IMR-90 (cell line): ENCODE measurements around the gene ESRRB. TPM values are rescaled to one million over a fixed set of nuclear protein-coding genes. Genes with fewer than 3 reads are reported as not detected.

Experiments used
- ATAC-seq: fragments of 200-7000 bp; cut with Tn5 transposase; 2 replicates; pipeline ENCODE4 v1.9.1; 2020; ENCODE audit warnings: low read depth, mild to moderate bottlenecking, moderate library complexity
- BruUV-seq: library from RNA; stranded (reverse); fragments of 400-500 nt; replicated peaks from 2 replicates; lab custom pipeline; 2021; lab: Mats Ljungman, UMichigan
- CTCF ChIA-PET: fragments of 300-600 bp; formaldehyde crosslinking; extraction: SDS; loops from one replicate; lab custom pipeline; 2021; ENCODE audit warnings: antibody characterized with exemption; lab: Yijun Ruan, JAX
- POLR2A ChIA-PET: fragments of 300-600 bp; sonication (Branson Sonifier 250); formaldehyde crosslinking; loops from one replicate; lab custom pipeline; 2022; ENCODE audit warnings: antibody characterized with exemption; ENCODE audit not compliant: unreplicated experiment; lab: Charles Lee
- DNase-seq: peaks from one replicate; pipeline ENCODE4 v3.0.0; 2013
- H2AFZ ChIP-seq: replicated peaks from 2 replicates; pipeline ENCODE3; 2013; ENCODE audit warnings: low read length, mild to moderate bottlenecking; ENCODE audit not compliant: poor library complexity
- H2AK5ac ChIP-seq: 2 replicates; pipeline ENCODE4 v1.6.1; 2013; ENCODE audit warnings: low read depth, low read length, inconsistent platforms
- H2AK9ac ChIP-seq: replicated peaks from 2 replicates; pipeline ENCODE3; 2013; ENCODE audit warnings: mild to moderate bottlenecking, low read depth, low read length, moderate library complexity; ENCODE audit not compliant: poor library complexity
- H2BK120ac ChIP-seq: 2 replicates; pipeline ENCODE4 v1.6.1; 2013; ENCODE audit warnings: low read depth, low read length, inconsistent platforms
- H2BK15ac ChIP-seq: 3 replicates; pipeline ENCODE4 v1.6.1; 2013; ENCODE audit warnings: low read depth, low read length, inconsistent platforms
- H2BK20ac ChIP-seq: 2 replicates; pipeline ENCODE4 v1.6.1; 2013; ENCODE audit warnings: low read depth, mild to moderate bottlenecking, inconsistent platforms, low read length, moderate library complexity
- H2BK5ac ChIP-seq: 2 replicates; pipeline ENCODE4 v1.6.1; 2013; ENCODE audit warnings: mild to moderate bottlenecking, low read depth, low read length, inconsistent platforms; ENCODE audit not compliant: poor library complexity, severe bottlenecking
- H3K14ac ChIP-seq: replicated peaks from 2 replicates; pipeline ENCODE4 v1.6.1; 2013; ENCODE audit warnings: low read depth, low read length, inconsistent platforms
- H3K18ac ChIP-seq: 2 replicates; pipeline ENCODE4 v1.6.1; 2013; ENCODE audit warnings: low read depth, low read length, control low read depth
- H3K23ac ChIP-seq: 2 replicates; pipeline ENCODE4 v1.6.1; 2013; ENCODE audit warnings: low read depth, low read length, inconsistent platforms
- H3K27ac ChIP-seq: 2 replicates; pipeline ENCODE4 v1.5.1; 2013; ENCODE audit warnings: mild to moderate bottlenecking, control low read depth, low read length; ENCODE audit not compliant: insufficient read depth
- H3K27me3 ChIP-seq: 2 replicates; pipeline ENCODE4 v1.6.1; 2013; ENCODE audit warnings: low read length; ENCODE audit not compliant: control insufficient read depth, insufficient read depth
- H3K36me3 ChIP-seq: 2 replicates; pipeline ENCODE4 v1.6.1; 2013; ENCODE audit warnings: low read length, mixed read lengths; ENCODE audit not compliant: control insufficient read depth, insufficient read depth
- H3K4ac ChIP-seq: 2 replicates; pipeline ENCODE4 v1.6.1; 2013; ENCODE audit warnings: low read depth, low read length, inconsistent platforms
- H3K4me1 ChIP-seq: 2 replicates; pipeline ENCODE4 v1.6.1; 2013; ENCODE audit warnings: low read length, mixed read lengths; ENCODE audit not compliant: control insufficient read depth, insufficient read depth
- H3K4me2 ChIP-seq: 2 replicates; pipeline ENCODE4 v1.6.1; 2013; ENCODE audit warnings: low read depth, mild to moderate bottlenecking, control low read depth, low read length, moderate library complexity
- H3K4me3 ChIP-seq: 2 replicates; pipeline ENCODE4 v1.5.1; 2013; ENCODE audit warnings: low read depth, mild to moderate bottlenecking, control low read depth, low read length, moderate library complexity; ENCODE audit not compliant: insufficient read depth
- H3K56ac ChIP-seq: 2 replicates; pipeline ENCODE4 v1.6.1; 2013; ENCODE audit warnings: low read length, inconsistent platforms; ENCODE audit not compliant: insufficient read depth; ENCODE audit errors: extremely low read depth
- H3K79me1 ChIP-seq, 2 experiments: 2 replicates each; pipeline ENCODE4 v1.6.1; 2013; ENCODE audit warnings: low read length in 2 of 2, inconsistent platforms in 1 of 2, low read depth in 1 of 2
- H3K9ac ChIP-seq: 2 replicates; pipeline ENCODE4 v1.6.1; 2013; ENCODE audit warnings: low read depth, low read length, control low read depth
- H3K9me1 ChIP-seq: 2 replicates; pipeline ENCODE4 v1.6.1; 2013; ENCODE audit warnings: low read length, inconsistent platforms; ENCODE audit not compliant: insufficient read depth
- H3K9me3 ChIP-seq: 2 replicates; pipeline ENCODE4 v1.6.1; 2013; ENCODE audit warnings: low read length; ENCODE audit not compliant: control insufficient read depth, insufficient read depth
- H4K20me1 ChIP-seq: 2 replicates; pipeline ENCODE4 v1.6.1; 2013; ENCODE audit warnings: low read length, inconsistent platforms; ENCODE audit not compliant: insufficient read depth
- H4K5ac ChIP-seq: 2 replicates; pipeline ENCODE4 v1.6.1; 2013; ENCODE audit warnings: mild to moderate bottlenecking, low read depth, low read length, control low read depth
- H4K8ac ChIP-seq, 2 experiments: 2 replicates each; pipeline ENCODE4 v1.6.1; 2013; ENCODE audit warnings: low read depth in 2 of 2, low read length in 2 of 2, control low read depth in 1 of 2, inconsistent platforms in 1 of 2
- H4K91ac ChIP-seq: 2 replicates; pipeline ENCODE4 v1.6.1; 2013; ENCODE audit warnings: low read depth, low read length, inconsistent platforms; ENCODE audit not compliant: insufficient read depth
- BHLHE40 ChIP-seq: fragments of 150-350 bp; IDR thresholded peaks from 2 replicates; pipeline ENCODE4 v1.6.1; 2016; ENCODE audit warnings: mild to moderate bottlenecking, low read depth, low read length
- CEBPB ChIP-seq: IDR thresholded peaks from 2 replicates; pipeline ENCODE4 v1.6.1; 2012; ENCODE audit warnings: low read depth, low read length, improper control_type of control experiment
- CHD1 ChIP-seq: IDR thresholded peaks from 2 replicates; pipeline ENCODE4 v1.6.1; 2012; ENCODE audit warnings: low read depth, low read length, improper control_type of control experiment
- CTCF ChIP-seq: conservative IDR thresholded peaks from 2 replicates; pipeline ENCODE4 v1.5.1; 2012; ENCODE audit warnings: mild to moderate bottlenecking, low read depth, low read length, improper control_type of control experiment
- ELK1 ChIP-seq: fragments of 150-350 bp; IDR thresholded peaks from 2 replicates; pipeline ENCODE4 v1.6.1; 2016; ENCODE audit warnings: low read depth, mild to moderate bottlenecking, low read length, moderate library complexity, borderline replicate concordance
- FOS ChIP-seq: fragments of 150-350 bp; IDR thresholded peaks from 2 replicates; pipeline ENCODE4 v1.6.1; 2016; ENCODE audit warnings: low read depth, low read length
- MAFK ChIP-seq: IDR thresholded peaks from 2 replicates; pipeline ENCODE4 v1.6.1; 2012; ENCODE audit warnings: low read depth, low read length, improper control_type of control experiment
- MAZ ChIP-seq: IDR thresholded peaks from 2 replicates; pipeline ENCODE4 v1.6.1; 2012; ENCODE audit warnings: low read depth, mild to moderate bottlenecking, low read length, improper control_type of control experiment, moderate library complexity, borderline replicate concordance
- MXI1 ChIP-seq: IDR thresholded peaks from 2 replicates; pipeline ENCODE4 v1.6.1; 2012; ENCODE audit warnings: low read depth, mild to moderate bottlenecking, low read length, moderate library complexity, borderline replicate concordance
- NFE2L2 ChIP-seq: fragments of 150-350 bp; IDR thresholded peaks from 2 replicates; pipeline ENCODE4 v1.6.1; 2016; ENCODE audit warnings: low read depth, mild to moderate bottlenecking, low read length
- POLR2A ChIP-seq: IDR thresholded peaks from 2 replicates; pipeline ENCODE4 v1.6.1; 2012; ENCODE audit warnings: mild to moderate bottlenecking, low read depth, low read length
- RAD21 ChIP-seq: IDR thresholded peaks from 2 replicates; pipeline ENCODE4 v1.6.1; 2012; ENCODE audit warnings: low read length, improper control_type of control experiment
- RCOR1 ChIP-seq: IDR thresholded peaks from 2 replicates; pipeline ENCODE4 v1.6.1; 2012; ENCODE audit warnings: mild to moderate bottlenecking, low read length, improper control_type of control experiment; ENCODE audit not compliant: insufficient replicate concordance
- RFX5 ChIP-seq: IDR thresholded peaks from 2 replicates; pipeline ENCODE4 v1.8.0; 2012; ENCODE audit warnings: low read depth, mild to moderate bottlenecking, low read length, moderate library complexity
- SMC3 ChIP-seq: fragments of 150-350 bp; IDR thresholded peaks from 2 replicates; pipeline ENCODE4 v1.6.1; 2016; ENCODE audit warnings: low read depth, mild to moderate bottlenecking, antibody characterized with exemption, low read length, moderate library complexity
- USF2 ChIP-seq: fragments of 150-350 bp; IDR thresholded peaks from 2 replicates; pipeline ENCODE4 v1.6.1; 2017; ENCODE audit warnings: mild to moderate bottlenecking, antibody characterized with exemption, low read length, low read depth
- WGBS, 2 experiments: methylation state at CpG; one replicate each; pipeline versions ENCODE4 v1.1.5 to v1.1.7; 2013; ENCODE audit warnings: missing lambda C conversion rate in 2 of 2; ENCODE audit not compliant: insufficient read length in 1 of 2; ENCODE audit errors: extremely low coverage in 2 of 2; 5-methylcytosine and 5-hydroxymethylcytosine counted together
- dilution Hi-C: fragments of 300-500 bp; cut with HindIII; formaldehyde crosslinking; loops from one replicate; pipeline ENCODE4 v1.14.3; 2018; ENCODE audit warnings: low sequenced_read_pairs; ENCODE audit not compliant: unreplicated experiment
- in situ Hi-C: fragments of 300-500 bp; cut with MboI; formaldehyde crosslinking; loops from 3 replicates; pipeline ENCODE4 v1.14.3; 2019; ENCODE audit warnings: low sequenced_read_pairs, inconsistent platforms, mixed read lengths
- intact Hi-C: fragments of 100-400 bp; cut with micrococcal nuclease; formaldehyde crosslinking; loops from 2 replicates; pipeline ENCODE4 v1.10.0; 2022
- polyA plus RNA-seq, 3 experiments: library from polyadenylated mRNA; depleted of rRNA; stranded (reverse); fragments of >200 nt; gene quantifications; 2 replicates each; pipeline ENCODE4 v1.2.3, GENCODE V29; 2012; ENCODE audit warnings: low replicate concordance in 1 of 3
- total RNA-seq: library from RNA; depleted of rRNA; stranded (reverse); fragments of >200 nt; gene quantifications from 2 replicates; pipeline ENCODE4 v1.2.3, GENCODE V29; 2012

ESRRB gene
- total and polyA plus RNA-seq, 2 of the 4 experiments (the other 2 are of a cell fraction), result not detected

GRCh38 chr14:76461886-76462285 lies 85.9 kb downstream of the ESRRB start:
- Histone ChIP-seq H4K5ac (no peak overlapping the region), H3K4me2 (no peak overlapping the region), H3K27me3 (peaks cover 2% of the 10 kb centered on the region; the same call in 1 of the 2 replicates), H3K9ac (no peak overlapping the region), H2BK120ac (no peak overlapping the region), H3K9me1 (no peaks in the 10 kb centered on the region), H2AFZ (no peak overlapping the region), H3K36me3 (no peaks in the 10 kb centered on the region), H3K56ac (no peak overlapping the region), H2BK5ac (no peak overlapping the region), H3K14ac (no peak overlapping the region), H2BK20ac (no peak overlapping the region), H3K27ac (no peak overlapping the region), H4K20me1 (no peaks in the 10 kb centered on the region), H4K91ac (no peak overlapping the region), H2BK15ac (no peak overlapping the region), H3K9me3 (no peaks in the 10 kb centered on the region), H3K4me1 (no peaks in the 10 kb centered on the region), H3K79me1 (no peaks in the 10 kb centered on the region), H2AK9ac (no peak overlapping the region), H3K4ac (no peak overlapping the region), H2AK5ac (no peak overlapping the region), H3K4me3 (no peak overlapping the region), H3K18ac (no peak overlapping the region), H3K23ac (no peak overlapping the region), H4K8ac (no peak overlapping the region)
- in situ Hi-C loops (no loop called here), dilution Hi-C loops (no loop called here), intact Hi-C loops (no loop called here)
- no TSS peak for BruUV-seq
- CTCF ChIA-PET, result no interaction called here
- no peak for ATAC-seq
- DNase-seq, result no peak
- no peak for TF ChIP-seq RFX5
- TF ChIP-seq ELK1, result no peak
- TF ChIP-seq MAZ, result no peak
- TF ChIP-seq CTCF, result no peak
- TF ChIP-seq CHD1, result no peak
- no peak for TF ChIP-seq MAFK
- no peak for TF ChIP-seq SMC3
- no peak for TF ChIP-seq NFE2L2
- no peak for TF ChIP-seq BHLHE40
- TF ChIP-seq FOS, result no peak
- TF ChIP-seq MXI1, result no peak
- TF ChIP-seq CEBPB, result no peak
- no peak for TF ChIP-seq RAD21
- no peak for TF ChIP-seq USF2
- no peak for TF ChIP-seq RCOR1
- no peak for TF ChIP-seq POLR2A
- POLR2A ChIA-PET, result no interaction called here
- WGBS, 2 experiments, result 100% methylated on average over 1 of the region's 4 CpGs; no CpG with 5 or more reads in 1 of the 2 experiments
